Measurements from ENCODE around the gene MMP24OS. TPM values are rescaled to one million over a fixed set of nuclear protein-coding genes. Genes with fewer than 3 reads are reported as not detected.

The MMP24OS gene
- total and polyA plus RNA-seq, 2 of the 4 experiments (the other 2 are of a cell fraction), result 5.9 to 64.9 TPM

GRCh38 chr20:35283441-35284266 lies 5.7 kb upstream of the MMP24OS start:
- POLR2A ChIA-PET (ENCODE audit: unreplicated experiment), result interaction anchor here (0.5 to 1.9 kb wide), 8 partner anchors 8 to 1792 kb away, joined by 3 to 14 read pairs (median 4); partner anchors contain the start of gene RBM39
- Histone ChIP-seq H4K8ac (ENCODE audit: low read depth in 2 of 2, low read length in 2 of 2) (peak overlapping the region; percentile 93 to 95; a peak in 3 of 4 replicates), H2AK9ac (replicated peaks; ENCODE audit: low read depth, low read length, poor library complexity) (peak overlapping the region; percentile 94), H4K20me1 (ENCODE audit: insufficient read depth, low read length) (0 out of 2 replicates have a peak, but pooled peaks cover 4% of the 10 kb centered on the region), H3K4me2 (ENCODE audit: low read depth, low read length) (peak overlapping the region; percentile 97), H3K4ac (ENCODE audit: low read depth, low read length) (peak overlapping the region; percentile 95), H3K56ac (ENCODE audit: extremely low read depth, insufficient read depth, low read length) (peak overlapping the region; percentile 88), H2AFZ (replicated peaks; ENCODE audit: low read length, poor library complexity) (peak overlapping the region; percentile 97), H2BK20ac (ENCODE audit: low read depth, low read length) (no peak overlapping the region), H3K9me1 (ENCODE audit: insufficient read depth, low read length) (peaks cover 9% of the 10 kb centered on the region), H3K14ac (replicated peaks; ENCODE audit: low read depth, low read length) (peak overlapping the region; percentile 84), H3K4me3 (ENCODE audit: insufficient read depth, low read depth, low read length) (peak overlapping the region; percentile 82), H4K5ac (ENCODE audit: low read depth, low read length) (peak overlapping the region; percentile 63; the same call in 1 of the 2 replicates), H3K27me3 (ENCODE audit: control insufficient read depth, insufficient read depth, low read length) (no peaks in the 10 kb centered on the region), H2BK5ac (ENCODE audit: low read depth, low read length, poor library complexity, severe bottlenecking) (peak overlapping the region; percentile 69), H3K79me1 (ENCODE audit: low read depth in 1 of 2, low read length in 2 of 2) (peaks cover 6 to 64% of the 10 kb centered on the region in 2 experiments), H2AK5ac (ENCODE audit: low read depth, low read length) (peak overlapping the region; percentile 90), H3K27ac (ENCODE audit: insufficient read depth, low read length) (peak overlapping the region; percentile 91), H3K23ac (ENCODE audit: low read depth, low read length) (peak overlapping the region; percentile 93), H4K91ac (ENCODE audit: insufficient read depth, low read depth, low read length) (peak overlapping the region; percentile 90), H3K4me1 (ENCODE audit: control insufficient read depth, insufficient read depth, low read length) (peaks cover 5% of the 10 kb centered on the region), H3K9ac (ENCODE audit: low read depth, low read length) (peak overlapping the region; percentile 87), H3K36me3 (ENCODE audit: control insufficient read depth, insufficient read depth, low read length) (peaks cover 23% of the 10 kb centered on the region), H2BK120ac (ENCODE audit: low read depth, low read length) (peak overlapping the region; percentile 77; the same call in 1 of the 2 replicates), H3K9me3 (ENCODE audit: control insufficient read depth, insufficient read depth, low read length) (no peaks in the 10 kb centered on the region), H2BK15ac (ENCODE audit: low read depth, low read length) (no peak overlapping the region), H3K18ac (ENCODE audit: low read depth, low read length) (no peak overlapping the region)
- dilution Hi-C loops (cut with HindIII; ENCODE audit: low sequenced_read_pairs, unreplicated experiment), result no loop called here
- DNase-seq, result no peak
- no peak for TF ChIP-seq MAZ (IDR thresholded peaks at IDR 0.05; ENCODE audit: borderline replicate concordance, low read depth, low read length)
- no peak for TF ChIP-seq RFX5 (IDR thresholded peaks at IDR 0.05; ENCODE audit: low read depth, low read length)
- no peak for TF ChIP-seq RAD21 (IDR thresholded peaks at IDR 0.05; ENCODE audit: low read length)
- TF ChIP-seq CTCF (conservative IDR thresholded peaks at IDR 0.05; ENCODE audit: low read depth, low read length), result no peak
- TF ChIP-seq USF2 (IDR thresholded peaks at IDR 0.05; ENCODE audit: low read depth, low read length), result no peak
- no peak for TF ChIP-seq FOS (IDR thresholded peaks at IDR 0.05; ENCODE audit: low read depth, low read length)
- TF ChIP-seq MXI1 (IDR thresholded peaks at IDR 0.05; ENCODE audit: borderline replicate concordance, low read depth, low read length), result no peak
- TF ChIP-seq POLR2A (IDR thresholded peaks at IDR 0.05; ENCODE audit: low read depth, low read length), result no peak
- TF ChIP-seq NFE2L2 (IDR thresholded peaks at IDR 0.05; ENCODE audit: low read depth, low read length), result no peak
- TF ChIP-seq CEBPB (IDR thresholded peaks at IDR 0.05; ENCODE audit: low read depth, low read length), result no peak
- no peak for TF ChIP-seq SMC3 (IDR thresholded peaks at IDR 0.05; ENCODE audit: low read depth, low read length)
- no peak for TF ChIP-seq RCOR1 (IDR thresholded peaks at IDR 0.05; ENCODE audit: insufficient replicate concordance, low read length)
- WGBS, 2 experiments (ENCODE audit: extremely low coverage in 2 of 2, insufficient read length in 1 of 2), result 92% methylated on average over 2 of the region's 24 CpGs; no CpG with 5 or more reads in 1 of the 2 experiments
- intact Hi-C loops (cut with micrococcal nuclease), result no loop called here
- in situ Hi-C loops (cut with MboI; ENCODE audit: low sequenced_read_pairs), result no loop called here
- BruUV-seq (replicated peaks), result TSS peak; percentile 71
- ATAC-seq (ENCODE audit: low read depth), result no peak; the same call in 1 of the 2 replicates
- CTCF ChIA-PET, result interaction anchor here (1.2 kb wide), 1 partner anchor 21 kb away, joined by 4 read pairs; no protein-coding TSS in a partner anchor
